ENCODE measurements around the gene DAZAP1.

The DAZAP1 gene

DNA sequence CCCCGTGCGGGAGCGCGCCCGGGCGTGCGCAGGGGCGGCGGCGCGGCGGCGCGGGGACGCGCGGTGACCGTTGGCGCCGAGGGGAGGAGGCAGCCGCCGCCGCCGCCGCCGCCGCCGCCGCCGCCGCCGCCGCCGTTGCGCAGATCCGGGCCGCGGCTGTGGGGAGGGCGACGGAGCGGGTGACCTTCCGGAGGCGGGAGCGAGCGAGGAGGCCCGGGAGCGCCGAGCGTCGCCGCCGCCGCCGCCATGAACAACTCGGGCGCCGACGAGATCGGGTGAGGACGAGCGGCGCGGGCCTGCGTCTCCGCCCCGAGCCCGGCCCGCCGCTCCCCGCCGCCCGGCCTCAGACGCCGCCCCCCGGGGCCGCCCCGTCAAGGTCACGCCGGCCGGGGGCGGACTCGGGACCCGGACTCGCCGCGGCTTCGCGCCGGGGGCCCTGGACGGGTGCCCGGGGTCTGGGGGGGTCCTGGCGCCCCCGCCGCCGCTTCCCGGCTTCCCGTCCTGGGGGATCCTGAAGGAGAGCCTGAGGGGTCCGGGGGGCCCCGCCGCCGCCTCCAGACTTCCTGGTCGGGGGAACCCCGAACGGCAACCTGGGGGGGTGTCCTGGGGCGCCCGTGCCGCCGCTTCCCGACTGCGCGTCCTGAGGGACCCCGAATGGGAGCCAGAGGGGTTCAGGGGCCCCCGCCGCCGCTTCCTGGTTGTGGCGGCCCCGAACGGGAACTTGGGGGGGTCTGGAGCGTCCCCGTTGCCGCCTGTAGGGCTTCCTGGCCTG is at the start of gene DAZAP1:
Gene DAZAP1, plus strand, starts transcription at position 59 of the 772 bp plus-strand sequence. Its CDS starts 188 bp downstream, at position 247.
- DNase-seq: peak; percentile 41

DNA sequence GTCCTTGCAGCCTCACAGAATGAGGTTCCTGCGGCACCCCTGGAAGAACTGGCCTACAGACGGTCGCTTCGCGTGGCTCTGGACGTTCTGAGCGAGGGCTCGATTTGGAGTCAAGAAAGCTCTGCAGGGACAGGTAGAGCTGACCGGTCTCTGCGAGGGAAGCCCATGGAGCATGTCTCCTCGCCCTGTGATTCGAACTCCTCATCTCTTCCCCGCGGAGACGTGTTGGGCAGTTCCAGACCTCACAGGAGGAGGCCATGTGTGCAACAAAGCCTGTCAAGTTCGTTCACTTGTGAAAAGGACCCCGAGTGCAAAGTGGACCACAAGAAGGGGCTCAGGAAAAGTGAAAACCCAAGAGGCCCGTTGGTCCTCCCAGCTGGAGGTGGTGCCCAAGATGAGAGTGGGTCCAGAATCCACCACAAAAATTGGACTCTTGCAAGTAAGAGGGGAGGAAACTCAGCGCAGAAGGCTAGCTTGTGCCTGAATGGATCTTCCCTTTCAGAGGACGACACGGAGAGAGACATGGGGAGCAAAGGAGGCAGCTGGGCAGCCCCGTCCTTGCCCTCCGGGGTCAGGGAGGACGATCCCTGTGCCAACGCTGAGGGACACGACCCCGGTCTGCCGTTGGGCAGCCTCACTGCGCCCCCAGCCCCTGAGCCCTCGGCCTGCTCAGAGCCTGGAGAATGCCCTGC is 47.1 kb upstream of the DAZAP1 start:
- DNase-seq: no peak

DNA sequence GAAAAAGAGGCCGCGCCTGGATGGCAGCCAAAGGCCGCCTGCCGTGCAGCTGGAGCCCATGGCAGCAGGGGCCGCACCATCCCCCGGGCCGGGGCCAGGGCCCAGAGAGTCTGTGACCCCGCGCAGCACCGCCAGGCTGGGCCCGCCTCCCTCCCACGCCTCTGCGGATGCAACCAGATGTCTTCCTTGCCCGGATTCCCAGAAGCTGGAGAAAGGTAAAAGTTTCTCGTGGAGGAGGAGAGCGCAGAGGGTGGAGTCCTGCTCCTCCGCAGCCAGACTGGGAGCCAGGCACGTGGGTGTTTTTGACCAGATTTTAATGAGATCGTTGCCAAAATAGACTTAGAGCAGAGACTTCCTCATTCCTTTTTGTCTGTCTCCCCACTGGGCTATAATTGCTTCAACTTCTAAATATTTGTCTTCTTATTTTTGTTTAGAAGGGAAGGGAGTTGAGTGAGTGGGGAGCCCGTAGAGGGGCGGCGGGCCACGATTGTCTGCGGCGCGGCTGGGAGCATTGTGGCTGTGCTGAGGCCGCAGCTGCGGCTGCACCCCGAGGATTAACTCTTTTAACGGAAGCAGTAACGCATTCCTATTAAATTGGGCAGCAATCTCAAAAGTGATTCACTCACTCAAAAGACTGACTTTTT is 46.4 kb upstream of the DAZAP1 start:
- DNase-seq: no peak

DNA sequence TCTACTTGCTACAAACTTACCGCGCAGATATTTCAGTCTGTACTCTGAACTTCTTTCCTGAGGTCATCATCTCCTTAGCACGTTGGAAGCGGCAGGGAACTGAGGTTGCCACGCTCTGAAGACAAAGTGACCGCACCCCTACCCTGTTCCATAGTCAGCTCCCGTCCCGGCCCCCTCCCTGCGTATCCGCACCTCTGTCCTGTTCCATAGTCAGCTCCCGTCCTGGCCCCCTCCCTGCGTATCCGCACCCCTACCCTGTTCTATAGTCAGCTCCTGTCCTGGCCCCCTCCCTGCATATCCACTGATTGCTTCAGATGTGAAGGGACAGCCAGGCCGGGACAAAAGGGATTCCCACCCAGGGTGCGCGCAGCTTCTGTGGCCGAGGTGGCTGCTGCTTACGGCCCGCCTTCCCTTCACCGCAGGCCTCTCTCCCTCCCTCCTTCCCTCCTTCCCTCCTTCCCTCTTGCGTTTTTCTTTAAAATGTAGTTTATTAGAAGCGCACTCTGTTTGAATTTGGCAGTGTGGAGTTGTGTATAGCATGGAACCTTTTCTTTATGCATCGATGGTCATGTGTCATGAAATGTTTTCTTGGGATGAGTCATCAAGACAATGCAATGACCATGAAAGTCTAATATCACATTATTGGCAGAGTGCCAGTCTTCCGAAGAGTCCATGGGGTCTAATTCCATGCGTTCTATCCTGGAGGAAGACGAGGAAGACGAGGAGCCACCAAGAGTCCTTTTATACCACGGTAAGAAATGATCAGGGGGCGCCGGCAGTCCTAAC is 45.6 kb upstream of the DAZAP1 start:
- no peak for DNase-seq

DNA sequence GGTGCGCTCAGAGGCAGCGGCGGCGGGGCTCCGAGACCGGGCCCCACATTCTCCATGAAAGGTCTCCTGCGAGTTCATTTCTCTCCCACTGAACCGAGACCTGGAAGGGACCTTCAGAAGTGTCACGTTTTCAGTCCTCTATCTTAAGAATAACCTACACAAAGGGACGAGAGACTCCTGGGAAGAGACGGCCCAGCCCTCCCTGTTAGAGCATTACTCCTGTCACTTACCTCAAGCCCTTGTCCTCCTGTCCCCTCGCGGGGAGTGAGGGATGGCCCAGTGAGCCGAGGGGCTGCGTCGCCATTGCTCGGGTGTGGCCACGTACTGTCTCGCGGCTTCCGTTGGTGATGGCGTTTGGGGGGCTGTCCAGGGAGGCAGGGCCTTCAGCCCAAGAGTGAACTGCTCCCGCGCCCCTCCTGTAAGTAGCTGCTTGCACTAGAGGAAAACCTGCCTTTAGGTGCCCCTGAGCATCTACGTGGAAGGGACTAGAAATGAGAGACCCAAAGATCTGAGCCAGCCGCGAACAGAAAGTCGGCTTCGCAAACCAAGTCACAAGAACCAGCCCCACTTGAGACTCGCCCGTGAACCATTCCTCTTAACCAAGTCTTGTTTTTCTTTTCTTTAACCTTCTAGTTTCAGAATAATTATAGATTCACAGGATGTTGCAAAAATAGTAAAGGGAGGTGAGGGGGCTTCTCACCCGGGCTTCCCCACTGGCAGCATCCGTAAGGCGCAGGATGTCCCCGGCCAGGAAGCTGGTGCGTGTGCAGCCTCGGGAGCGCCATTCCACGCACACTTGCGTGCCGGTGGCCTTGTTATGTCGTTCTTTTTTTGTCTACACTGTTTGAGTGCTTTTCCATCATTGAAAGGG is 44.8 kb upstream of the DAZAP1 start:
- DNase-seq: no peak

DNA sequence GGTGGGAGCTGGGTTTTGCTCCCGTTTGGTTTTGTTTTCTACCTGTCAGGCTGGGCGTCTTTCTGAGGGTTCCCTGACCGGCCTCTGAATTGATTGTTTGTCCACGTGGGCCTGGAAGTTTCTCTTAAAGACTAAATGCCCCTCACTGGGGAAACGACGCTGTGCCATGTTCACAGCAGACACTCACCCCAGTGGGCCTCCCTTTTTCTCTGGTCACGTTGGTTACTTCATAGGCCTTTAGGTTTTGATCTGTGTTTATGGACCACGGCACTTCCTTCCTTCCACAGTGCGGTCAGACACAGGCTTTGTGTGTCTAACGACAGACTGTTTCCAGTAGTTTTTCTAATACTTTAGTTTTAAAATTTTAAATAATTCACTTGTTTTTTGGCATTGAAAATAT is 43.8 kb upstream of the DAZAP1 start:
- DNase-seq: peak; percentile 56

DNA sequence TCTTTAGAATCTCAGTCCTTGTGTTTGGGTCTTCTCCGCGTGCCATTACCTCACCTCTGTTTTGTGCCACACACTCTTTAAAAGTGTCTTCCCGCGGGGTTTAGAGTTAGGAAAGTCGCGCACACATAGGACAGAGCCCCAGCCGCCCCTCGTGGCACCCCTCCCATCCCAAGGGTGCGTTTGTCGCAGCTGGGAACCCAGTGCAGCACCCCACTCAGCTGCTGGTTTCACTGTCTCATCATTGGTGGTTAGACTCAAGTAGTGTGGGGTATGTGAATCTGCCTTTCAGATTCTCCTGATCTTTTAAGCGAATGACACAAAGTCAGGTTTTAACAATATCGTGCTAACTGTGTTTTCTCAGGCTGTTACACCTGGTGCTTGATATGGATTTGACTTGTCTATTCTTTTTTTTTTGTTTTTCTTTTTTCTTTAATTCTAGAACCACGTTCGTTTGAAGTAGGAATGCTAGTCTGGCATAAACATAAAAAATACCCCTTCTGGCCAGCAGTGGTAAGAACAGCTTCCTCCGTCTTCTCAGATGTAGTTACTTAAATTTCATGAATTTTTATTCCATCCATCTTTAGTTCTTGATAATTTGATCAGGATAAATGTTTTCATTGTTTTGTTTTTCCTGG is 43.2 kb upstream of the DAZAP1 start:
- no peak for DNase-seq

DNA sequence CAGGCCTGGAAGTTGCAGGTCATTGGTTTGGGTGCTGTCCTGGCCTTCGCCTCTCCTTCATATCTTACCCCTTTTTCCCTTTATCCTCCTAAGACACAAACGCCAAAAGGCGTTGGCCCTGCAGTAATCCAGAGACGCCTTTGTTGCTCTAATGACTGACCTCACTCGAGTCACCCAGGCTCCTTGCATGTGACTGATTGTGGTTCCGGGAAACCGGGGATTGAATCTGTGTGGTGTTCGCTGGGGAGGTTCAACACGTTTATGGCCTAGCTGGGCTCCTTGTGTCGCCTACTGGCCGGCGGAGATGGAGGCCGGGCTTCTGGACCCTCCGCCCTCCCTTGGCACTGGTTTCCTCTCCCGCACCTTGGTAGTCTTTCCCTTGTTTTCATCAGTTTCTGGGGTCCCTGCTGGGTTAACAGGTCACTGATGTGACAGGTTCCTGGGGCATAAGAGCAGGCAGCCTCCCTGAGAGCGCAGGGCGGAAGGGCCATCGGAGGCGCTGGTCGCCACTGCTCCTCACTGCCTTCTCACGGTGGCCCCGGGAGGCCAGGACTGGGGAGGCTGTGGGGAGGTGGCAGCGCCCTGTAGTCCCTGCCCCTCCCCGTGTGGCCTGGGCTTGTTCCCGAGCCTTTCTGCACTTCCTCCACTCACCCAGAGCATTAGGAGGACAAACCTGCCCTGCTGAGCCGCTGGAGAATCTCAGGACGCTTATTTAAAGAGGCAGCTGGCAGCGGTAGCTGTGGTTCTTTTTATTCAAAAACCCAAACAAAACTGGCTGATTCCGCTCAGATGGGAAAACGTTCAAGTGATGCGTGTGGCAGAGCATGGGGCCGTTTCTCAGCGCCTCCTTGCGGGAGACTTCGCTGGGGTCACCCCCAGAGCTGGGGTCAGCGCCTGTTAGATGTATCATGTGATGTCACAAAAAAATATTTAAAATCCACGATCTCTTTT is 41.8 kb upstream of the DAZAP1 start:
- DNase-seq: no peak

DNA sequence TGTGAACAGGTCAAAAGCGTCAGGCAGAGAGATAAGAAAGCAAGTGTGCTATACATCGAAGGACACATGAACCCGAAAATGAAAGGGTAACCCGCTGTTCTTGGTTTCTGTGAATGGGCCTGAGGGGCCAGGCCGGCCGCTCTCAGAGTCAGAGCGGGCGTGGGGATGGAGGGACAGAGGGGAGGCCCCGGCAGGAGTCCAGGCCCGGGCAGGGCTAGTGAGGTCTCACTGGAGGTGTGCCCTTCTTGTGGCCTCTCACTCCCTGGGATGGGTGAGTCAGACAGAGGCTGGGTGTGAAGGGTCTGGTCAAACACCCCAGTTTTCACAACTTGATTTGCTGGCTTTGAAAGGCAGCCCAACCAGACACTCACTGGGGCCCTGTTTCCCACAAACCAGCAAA is 41.1 kb upstream of the DAZAP1 start:
- no peak for DNase-seq

DNA sequence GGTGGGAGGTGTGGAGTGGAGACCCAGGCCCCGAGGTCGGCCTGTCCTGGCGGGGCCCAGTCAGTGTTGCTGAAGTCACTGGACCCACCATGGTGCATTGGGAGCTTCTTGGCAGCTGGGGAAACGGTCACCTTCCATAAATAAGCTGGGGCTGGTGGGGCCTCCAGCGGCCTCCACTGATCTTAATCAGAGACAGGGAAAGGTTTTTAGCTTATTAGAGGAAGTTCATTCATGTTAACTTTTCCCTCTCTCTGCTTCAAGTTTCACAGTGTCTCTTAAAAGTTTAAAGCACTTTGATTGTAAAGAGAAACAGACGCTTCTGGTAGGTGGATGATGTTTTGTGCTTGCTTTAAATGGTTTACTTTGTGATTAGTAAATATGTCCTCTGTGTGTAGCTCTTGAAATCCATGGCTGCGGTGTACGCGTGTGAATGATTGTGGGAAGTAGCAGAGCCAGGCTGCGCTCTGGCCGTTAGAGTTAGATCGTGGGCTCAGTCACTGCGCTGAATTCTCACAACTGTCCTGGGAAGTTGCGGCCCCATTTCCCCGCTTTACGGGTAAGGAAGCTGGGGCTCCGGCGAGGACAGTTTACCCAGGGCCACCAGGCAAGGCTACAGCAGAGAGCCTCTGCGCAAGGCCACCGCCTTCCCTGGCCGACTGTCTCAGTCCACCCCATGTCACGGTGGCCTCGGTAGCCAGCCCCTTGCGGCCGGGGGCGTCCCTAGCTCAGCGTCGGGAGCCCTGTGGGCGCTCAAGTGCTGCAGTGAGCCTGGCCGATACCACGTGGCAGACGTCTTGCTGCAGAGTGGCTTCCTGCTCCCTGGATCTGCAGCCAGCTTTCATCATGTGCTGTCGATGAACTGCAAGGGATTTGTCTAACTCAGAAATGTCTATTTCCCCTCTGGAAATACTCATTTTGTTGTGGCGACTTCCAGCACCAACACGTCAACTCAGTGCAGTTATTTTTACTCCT is 40.2 kb upstream of the DAZAP1 start:
- DNase-seq: no peak

DNA sequence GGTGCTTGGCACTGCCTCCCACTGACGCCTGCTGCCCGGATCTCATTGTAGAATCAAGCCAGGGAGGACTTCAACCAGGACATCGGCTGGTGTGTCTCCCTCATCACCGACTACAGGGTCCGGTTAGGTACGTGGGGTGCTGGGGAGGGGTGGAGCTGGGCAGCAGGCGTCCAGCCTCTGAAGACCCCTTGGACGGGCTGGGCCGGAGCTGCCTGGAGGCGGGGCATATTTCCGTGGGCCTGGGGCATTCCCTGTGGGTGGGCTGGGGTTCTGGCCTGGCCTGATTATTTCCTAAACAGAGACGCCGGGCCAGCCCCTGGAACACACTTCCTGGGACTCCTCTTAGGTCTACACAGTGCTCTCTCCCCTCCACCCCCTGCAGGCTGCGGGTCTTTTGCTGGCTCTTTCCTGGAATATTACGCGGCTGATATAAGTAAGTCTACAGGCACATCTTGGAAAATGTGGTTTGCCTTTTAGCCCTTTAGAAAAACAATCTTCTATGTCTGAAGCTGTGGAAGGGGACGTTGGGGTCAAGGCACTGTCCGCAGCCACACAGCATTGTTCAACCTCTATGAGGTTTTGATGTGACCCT is 38.1 kb upstream of the DAZAP1 start:
- DNase-seq: no peak

DNA sequence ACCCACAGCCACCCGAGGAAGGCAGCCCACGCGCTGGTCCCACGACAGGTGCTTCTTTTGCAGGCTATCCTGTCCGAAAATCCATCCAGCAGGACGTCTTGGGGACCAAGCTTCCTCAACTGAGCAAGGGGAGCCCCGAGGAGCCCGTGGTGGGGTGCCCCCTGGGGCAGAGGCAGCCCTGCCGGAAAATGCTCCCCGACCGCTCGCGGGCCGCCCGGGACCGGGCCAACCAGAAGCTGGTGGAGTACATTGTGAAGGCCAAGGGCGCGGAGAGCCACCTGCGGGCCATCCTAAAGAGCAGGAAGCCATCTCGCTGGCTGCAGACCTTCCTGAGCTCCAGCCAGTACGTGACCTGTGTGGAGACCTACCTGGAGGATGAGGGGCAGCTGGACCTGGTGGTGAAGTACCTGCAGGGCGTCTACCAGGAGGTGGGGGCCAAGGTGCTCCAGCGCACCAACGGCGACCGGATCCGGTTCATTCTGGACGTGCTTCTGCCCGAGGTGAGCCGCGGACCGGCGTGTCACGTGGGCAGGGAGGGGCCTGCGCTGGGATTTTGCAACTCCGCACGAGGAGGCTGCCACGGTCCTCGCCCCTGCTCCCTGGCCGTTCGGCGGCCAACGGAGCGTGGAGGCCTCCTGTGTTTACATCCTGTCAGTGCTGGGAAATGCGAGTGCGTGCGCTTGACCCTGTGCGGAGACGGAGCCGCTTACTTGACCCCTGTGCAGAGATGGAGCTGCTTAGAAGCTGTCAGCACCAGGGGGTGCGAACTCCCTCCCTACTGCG is 36.6 kb upstream of the DAZAP1 start:
- no peak for DNase-seq

DNA sequence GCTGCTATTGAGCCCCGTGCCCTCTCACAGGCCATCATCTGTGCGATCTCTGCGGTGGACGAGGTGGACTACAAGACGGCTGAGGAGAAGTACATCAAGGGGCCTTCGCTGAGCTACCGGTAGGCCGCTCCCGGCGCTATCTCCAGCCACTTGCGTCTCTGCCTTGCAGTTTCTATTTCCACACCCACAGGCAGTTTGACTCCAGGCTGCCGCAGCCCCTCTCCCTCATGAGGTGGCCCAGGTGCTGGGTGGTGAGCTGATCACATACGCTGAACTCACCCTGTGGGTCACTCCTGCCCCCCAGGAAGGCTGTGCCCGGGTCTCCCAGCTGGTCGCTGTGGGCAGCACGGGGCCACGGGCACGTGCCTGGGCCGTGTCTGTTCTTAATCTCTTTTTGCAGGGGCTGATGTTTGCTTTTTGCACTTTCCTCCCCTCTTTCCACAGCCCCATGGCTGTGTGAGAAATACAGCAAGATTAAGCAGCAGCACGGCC is 34.3 kb upstream of the DAZAP1 start:
- DNase-seq: no peak

DNA sequence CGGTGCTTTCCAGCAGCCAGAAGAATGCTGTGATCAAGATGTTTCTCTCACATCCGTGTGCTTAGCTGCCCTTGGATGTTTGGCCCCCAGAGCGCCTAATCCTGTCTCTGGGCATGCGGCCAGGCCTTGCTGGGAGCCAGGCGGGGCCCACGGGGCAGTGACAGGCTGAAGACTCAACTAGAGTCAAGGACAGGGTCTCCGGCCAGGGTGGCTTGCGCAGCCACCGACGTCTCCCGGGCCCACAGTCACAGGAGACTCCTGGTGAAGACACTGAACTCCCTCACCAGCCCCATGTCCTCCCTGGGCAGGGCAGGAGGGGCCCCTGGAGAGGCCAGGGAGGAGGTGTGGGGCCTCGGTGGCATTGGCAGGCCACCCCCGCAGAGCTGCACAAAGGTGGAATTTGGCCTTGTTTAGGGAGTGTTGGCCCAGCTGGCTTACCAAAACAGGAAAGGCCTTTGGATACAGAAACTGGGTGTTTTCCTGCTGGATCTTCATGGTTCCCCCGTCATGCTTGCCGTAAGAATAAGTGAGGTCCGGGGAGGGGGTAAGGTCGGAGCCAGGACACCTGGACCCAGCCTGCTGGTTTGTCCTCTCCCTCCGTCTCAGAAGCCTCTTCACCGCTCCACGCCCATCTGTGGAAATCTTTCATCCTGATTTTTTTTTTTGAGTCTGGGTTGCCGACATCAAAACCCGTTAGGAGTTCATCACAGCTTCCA is 33.7 kb upstream of the DAZAP1 start:
- no peak for DNase-seq

DNA sequence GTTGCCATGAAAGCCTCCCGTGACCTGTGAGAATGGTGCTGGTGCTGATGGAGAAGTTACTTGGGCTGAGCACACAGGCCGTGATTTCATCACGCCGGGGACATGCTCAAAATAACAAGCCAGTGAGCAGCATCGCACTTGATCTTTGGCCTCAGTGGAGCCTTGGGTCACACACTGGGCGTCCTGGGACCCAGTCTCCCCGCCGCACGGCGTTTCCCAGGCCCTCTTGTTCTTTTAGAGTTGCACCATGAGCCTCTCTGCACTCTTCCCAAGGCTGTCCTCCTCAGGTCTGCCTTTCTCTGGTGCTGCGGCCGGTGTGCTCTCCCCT is 33.2 kb upstream of the DAZAP1 start:
- no peak for DNase-seq

DNA sequence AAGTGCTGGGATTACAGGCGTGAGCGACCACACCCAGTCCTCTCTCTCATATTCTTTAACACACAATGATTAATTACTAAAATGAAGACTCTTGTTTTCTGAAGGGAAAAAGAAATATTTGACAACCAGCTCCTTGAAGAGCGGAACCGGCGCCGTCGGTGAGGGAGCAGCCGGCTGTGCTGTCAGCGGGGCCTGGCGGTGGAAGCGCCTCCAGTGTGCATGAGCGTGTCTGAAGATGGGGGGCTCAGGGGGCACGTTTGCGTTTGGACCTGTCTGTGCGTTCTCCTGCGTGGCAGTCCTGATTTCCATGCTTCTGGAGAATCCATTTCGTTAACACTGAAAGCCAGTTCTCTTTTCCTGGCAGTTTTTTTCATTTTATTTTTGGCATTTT is 31.0 kb upstream of the DAZAP1 start:
- no peak for DNase-seq
